GM21360 (cell line): ENCODE results near the gene PHYKPL.

ENCODE experiments used
- ATAC-seq: cut with Tn5 transposase; IDR thresholded peaks from one replicate; pipeline ENCODE4 v1.9.1; 2021; ENCODE audit warnings: mild to moderate bottlenecking, moderate library complexity; ENCODE audit not compliant: unreplicated experiment

Gene PHYKPL

GRCh38 chr5:178192787-178193186 lies 39.8 kb downstream of the PHYKPL start:
- no peak for ATAC-seq

- no peak for ATAC-seq
Measured at GRCh38 chr5:178192244-178192643, 40.4 kb downstream of the PHYKPL start.

GRCh38 chr5:178191661-178192060 lies 40.9 kb downstream of the PHYKPL start:
- no peak for ATAC-seq

GRCh38 chr5:178189433-178189832 lies 43.2 kb downstream of the PHYKPL start:
- ATAC-seq: no peak

GRCh38 chr5:178187014-178187413 lies 45.6 kb downstream of the PHYKPL start, which contains the start of gene GMCL2:
TSS of gene GMCL2 (minus strand) at chr5:178187371. CDS start at chr5:178187299, 72 bp downstream.
- ATAC-seq: no peak

GRCh38 chr5:178186427-178186826 lies 46.2 kb downstream of the PHYKPL start:
- ATAC-seq: no peak

- ATAC-seq: no peak
Measured at GRCh38 chr5:178182158-178182876, 50.3 kb downstream of the PHYKPL start.

- ATAC-seq: no peak
Measured at GRCh38 chr5:178180141-178180863, 52.3 kb downstream of the PHYKPL start.

GRCh38 chr5:178177569-178177968 lies 55.0 kb downstream of the PHYKPL start:
- no peak for ATAC-seq

- ATAC-seq: no peak
Measured at GRCh38 chr5:178176791-178177190, 55.8 kb downstream of the PHYKPL start.

GRCh38 chr5:178174456-178174855 lies 58.1 kb downstream of the PHYKPL start:
- no peak for ATAC-seq

GRCh38 chr5:178170455-178170854 lies 62.1 kb downstream of the PHYKPL start:
- no peak for ATAC-seq

- ATAC-seq: no peak
Measured at GRCh38 chr5:178165581-178165980, 67.0 kb downstream of the PHYKPL start.

GRCh38 chr5:178163772-178164735 lies 68.5 kb downstream of the PHYKPL start:
- ATAC-seq: peak; percentile 96

GRCh38 chr5:178162481-178162880 lies 70.1 kb downstream of the PHYKPL start:
- no peak for ATAC-seq

- ATAC-seq: no peak
Measured at GRCh38 chr5:178160176-178160575, 72.4 kb downstream of the PHYKPL start.
